Measurements from ENCODE around the gene GAD1.

Gene GAD1

GRCh38 chr2:170845343-170845742, 28.7 kb downstream of the GAD1 start:
- no peak for DNase-seq (ENCODE audit: low spot score)

GRCh38 chr2:170846314-170846713, 29.6 kb downstream of the GAD1 start:
- DNase-seq (ENCODE audit: low spot score): no peak

GRCh38 chr2:170847716-170848115, 31.0 kb downstream of the GAD1 start:
- DNase-seq (ENCODE audit: low spot score): no peak

GRCh38 chr2:170848587-170848986, 31.9 kb downstream of the GAD1 start:
- DNase-seq (ENCODE audit: low spot score): no peak

GRCh38 chr2:170850251-170850650, 33.6 kb downstream of the GAD1 start:
- DNase-seq (ENCODE audit: low spot score): no peak

- no peak for DNase-seq (ENCODE audit: low spot score)
These were observed 34.9 kb downstream of the GAD1 start for GRCh38 chr2:170851635-170852034.

GRCh38 chr2:170856066-170856465, 39.4 kb downstream of the GAD1 start:
- DNase-seq (ENCODE audit: low spot score): no peak

- DNase-seq (ENCODE audit: low spot score): no peak
These were observed 45.7 kb downstream of the GAD1 start for GRCh38 chr2:170862286-170862902.

- no peak for DNase-seq (ENCODE audit: low spot score)
These were observed 46.4 kb downstream of the GAD1 start for GRCh38 chr2:170863087-170863486.

- DNase-seq (ENCODE audit: low spot score): no peak
These were observed 52.3 kb downstream of the GAD1 start for GRCh38 chr2:170869036-170869435.

GRCh38 chr2:170869461-170869860, 52.8 kb downstream of the GAD1 start:
- no peak for DNase-seq (ENCODE audit: low spot score)

- peak; percentile 83 for DNase-seq (ENCODE audit: low spot score)
These were observed 56.5 kb downstream of the GAD1 start for GRCh38 chr2:170873035-170873692.

GRCh38 chr2:170878066-170878465, 61.4 kb downstream of the GAD1 start:
- DNase-seq (ENCODE audit: low spot score): no peak

- no peak for DNase-seq (ENCODE audit: low spot score)
These were observed 61.8 kb downstream of the GAD1 start for GRCh38 chr2:170878505-170878904.

- DNase-seq (ENCODE audit: low spot score): no peak
These were observed 65.2 kb downstream of the GAD1 start for GRCh38 chr2:170881840-170882239.

- no peak for DNase-seq (ENCODE audit: low spot score)
These were observed 66.1 kb downstream of the GAD1 start for GRCh38 chr2:170882758-170883157.

- no peak for DNase-seq (ENCODE audit: low spot score)
These were observed 67.0 kb downstream of the GAD1 start for GRCh38 chr2:170883683-170884082.

- no peak for DNase-seq (ENCODE audit: low spot score)
These were observed 68.6 kb downstream of the GAD1 start for GRCh38 chr2:170885130-170885791.

- no peak for DNase-seq (ENCODE audit: low spot score)
These were observed 69.7 kb downstream of the GAD1 start for GRCh38 chr2:170886386-170886785.

GRCh38 chr2:170887496-170887895, 70.8 kb downstream of the GAD1 start:
- no peak for DNase-seq (ENCODE audit: low spot score)

- DNase-seq (ENCODE audit: low spot score): no peak
These were observed 71.2 kb downstream of the GAD1 start for GRCh38 chr2:170887896-170888295.

GRCh38 chr2:170891893-170892292, 75.2 kb downstream of the GAD1 start:
- no peak for DNase-seq (ENCODE audit: low spot score)

- no peak for DNase-seq (ENCODE audit: low spot score)
These were observed 75.8 kb downstream of the GAD1 start for GRCh38 chr2:170892391-170892951.
